OCI-LY3 (cell line): Measurements from ENCODE around the gene RPL32.

Source experiments
- CTCF ChIP-seq: fragments of 200-600, 300-600 bp; sonication (generic); IDR thresholded peaks from 2 replicates; pipeline ENCODE4 v1.5.1; 2014; ENCODE audit warnings: antibody characterized with exemption, low read length, low read depth
- EZH2phosphoT487 ChIP-seq: fragments of 200-600 bp; shearing (Covaris generic); IDR thresholded peaks from 2 replicates; pipeline ENCODE4 v1.6.1; 2018; ENCODE audit warnings: antibody characterized with exemption, mixed run types, low read depth

- TF ChIP-seq CTCF: no peak
- no peak for TF ChIP-seq EZH2phosphoT487
Measured at GRCh38 chr3:12803371-12803770, 38.0 kb downstream of the RPL32 start.
